SHP77 (cell line): ENCODE measurements around the gene DMRTA1.
"Not testable (repeated sequence)": the region's sequence is repeated elsewhere in the genome, so short reads cannot be mapped to it uniquely, and the experiment has no call there.

ENCODE experiments used
- DNase-seq, 2 experiments: peaks; one replicate each; lab custom pipeline; 2025; lab: John Stamatoyannopoulos, UW

Gene DMRTA1

GRCh38 chr9:22457448-22457847, 10.8 kb downstream of the DMRTA1 start:
- peak in 1 of 2 experiments; percentile 12 for DNase-seq

GRCh38 chr9:22463205-22463604, 16.6 kb downstream of the DMRTA1 start:
- no peak for DNase-seq

GRCh38 chr9:22469928-22470544, 23.4 kb downstream of the DMRTA1 start:
- peak in 1 of 2 experiments; percentile 54 for DNase-seq

- DNase-seq = no peak
Measured at GRCh38 chr9:22481566-22481965, 34.9 kb downstream of the DMRTA1 start.

- no peak for DNase-seq
Measured at GRCh38 chr9:22483528-22484070, 37.0 kb downstream of the DMRTA1 start.

- not testable (repeated sequence) for DNase-seq
Measured at GRCh38 chr9:22496197-22496596, 49.6 kb downstream of the DMRTA1 start.
